HCT116 (cell line): ENCODE measurements around the gene DMWD.

Experiments used
- POLR2A ChIP-seq: IDR thresholded peaks from 2 replicates; pipeline ENCODE4 v1.7.0; 2011; ENCODE audit warnings: borderline replicate concordance; ENCODE audit not compliant: insufficient read depth, insufficient read length; ENCODE audit errors: extremely low read depth
- POLR2AphosphoS5 ChIP-seq: IDR thresholded peaks from 2 replicates; pipeline ENCODE4 v1.6.1; 2011; ENCODE audit warnings: mild to moderate bottlenecking, low read depth, low read length, moderate library complexity
- YY1 ChIP-seq: IDR thresholded peaks from 2 replicates; pipeline ENCODE4 v1.6.1; 2011; ENCODE audit warnings: low read length, low read depth, moderate library complexity, mild to moderate bottlenecking; ENCODE audit not compliant: insufficient replicate concordance; ENCODE audit errors: extremely low read depth
- TF ChIP-seq, protein P1 (sequence below), 3 experiments: fragments of 200-600 bp in 1 of 3; sonication (generic) in 1 of 3; IDR thresholded peaks in 2 of 3; conservative IDR thresholded peaks in 1 of 3; 2 replicates each; pipeline ENCODE4 v1.5.1; 2012 to 2017; ENCODE audit warnings: low read depth in 2 of 3, low read length in 2 of 3, antibody characterized with exemption in 1 of 3, borderline replicate concordance in 1 of 3, control low read depth in 1 of 3, mild to moderate bottlenecking in 1 of 3, mixed read lengths in 1 of 3, mixed run types in 1 of 3, moderate library complexity in 1 of 3; ENCODE audit not compliant: insufficient read depth in 1 of 3

DNA sequence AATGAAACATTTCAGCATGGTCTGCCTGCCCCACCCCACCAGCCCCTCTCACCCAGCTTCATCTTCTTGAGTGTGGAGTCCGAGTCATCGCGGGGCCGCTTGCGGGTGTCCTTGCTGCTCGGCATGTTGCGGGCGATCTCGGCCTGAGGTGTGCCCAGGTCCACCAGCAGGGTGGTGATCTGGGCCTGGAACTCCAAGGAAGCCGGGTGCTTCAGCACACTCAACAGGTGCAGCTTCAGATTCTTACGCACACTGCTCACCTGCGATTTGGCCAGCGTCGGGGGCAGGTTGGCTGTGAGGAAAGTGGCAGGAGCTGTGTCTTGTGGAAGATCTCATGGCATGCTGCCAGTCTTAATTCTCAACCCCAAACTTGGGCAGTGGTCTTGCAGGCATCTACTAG is 49.6 kb upstream of the DMWD start:
- TF ChIP-seq, protein P1, sequence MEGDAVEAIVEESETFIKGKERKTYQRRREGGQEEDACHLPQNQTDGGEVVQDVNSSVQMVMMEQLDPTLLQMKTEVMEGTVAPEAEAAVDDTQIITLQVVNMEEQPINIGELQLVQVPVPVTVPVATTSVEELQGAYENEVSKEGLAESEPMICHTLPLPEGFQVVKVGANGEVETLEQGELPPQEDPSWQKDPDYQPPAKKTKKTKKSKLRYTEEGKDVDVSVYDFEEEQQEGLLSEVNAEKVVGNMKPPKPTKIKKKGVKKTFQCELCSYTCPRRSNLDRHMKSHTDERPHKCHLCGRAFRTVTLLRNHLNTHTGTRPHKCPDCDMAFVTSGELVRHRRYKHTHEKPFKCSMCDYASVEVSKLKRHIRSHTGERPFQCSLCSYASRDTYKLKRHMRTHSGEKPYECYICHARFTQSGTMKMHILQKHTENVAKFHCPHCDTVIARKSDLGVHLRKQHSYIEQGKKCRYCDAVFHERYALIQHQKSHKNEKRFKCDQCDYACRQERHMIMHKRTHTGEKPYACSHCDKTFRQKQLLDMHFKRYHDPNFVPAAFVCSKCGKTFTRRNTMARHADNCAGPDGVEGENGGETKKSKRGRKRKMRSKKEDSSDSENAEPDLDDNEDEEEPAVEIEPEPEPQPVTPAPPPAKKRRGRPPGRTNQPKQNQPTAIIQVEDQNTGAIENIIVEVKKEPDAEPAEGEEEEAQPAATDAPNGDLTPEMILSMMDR (IDR thresholded peaks at IDR 0.05 in 2 of 3, conservative IDR thresholded peaks at IDR 0.05 in 1 of 3; ENCODE audit: borderline replicate concordance in 1 of 3, insufficient read depth in 1 of 3, low read depth in 2 of 3, low read length in 2 of 3) = no peak
- TF ChIP-seq POLR2AphosphoS5 (no peak), YY1 (no peak), POLR2A (no peak)
